Measurements from ENCODE around the gene COQ8B.

- TF ChIP-seq ZNF274 (IDR thresholded peaks at IDR 0.05; ENCODE audit: low read depth, low read length): no peak
- TF ChIP-seq SUZ12 (IDR thresholded peaks at IDR 0.05; ENCODE audit: extremely low read depth, insufficient read depth, insufficient read length): no peak
- TF ChIP-seq YY1 (IDR thresholded peaks at IDR 0.05; ENCODE audit: insufficient read depth, insufficient read length): no peak
Observed at GRCh38 chr19:40754611-40755247, 38.0 kb upstream of the COQ8B start.

Data from NT2/D1 (cell line).